ENCODE data around the gene RBM42. TPM values are rescaled to one million over a fixed set of nuclear protein-coding genes. Genes with fewer than 3 reads are reported as not detected.

RBM42 gene
- total RNA-seq, 1 donor from 2014 or later = 70.6 TPM

DNA sequence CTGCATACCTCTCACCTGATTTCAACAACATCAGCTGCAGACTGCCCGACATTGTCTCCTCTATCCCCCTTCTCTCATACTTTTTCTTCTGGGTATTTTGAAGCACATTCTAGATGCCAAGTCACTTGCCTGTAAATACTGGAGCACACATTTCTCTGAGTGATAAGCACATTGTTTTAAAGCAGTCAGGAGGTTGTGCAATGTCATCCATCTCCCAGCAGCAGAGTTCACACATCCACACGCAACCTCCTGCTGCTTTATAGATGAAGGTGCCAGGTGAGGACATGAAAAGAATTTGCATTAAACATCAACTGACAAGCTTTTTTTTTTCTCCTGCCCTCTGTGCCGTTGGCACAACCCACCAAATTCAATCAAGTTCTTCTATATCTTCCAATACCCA is 43.0 kb downstream of the RBM42 start:
- Mint-ChIP-seq H3K36me3 (no peaks in the 10 kb centered on the region), H3K4me1 (peaks cover 5% of the 10 kb centered on the region), H3K27me3 (ENCODE audit: low read depth) (peaks cover 62% of the 10 kb centered on the region), H3K4me3 (no peak overlapping the region), H3K27ac (no peak overlapping the region), H3K9me3 (no peaks in the 10 kb centered on the region)
- no peak for DNase-seq (ENCODE audit: low spot score in 2 of 2, unreplicated experiment in 2 of 2)
- TF ChIP-seq, protein P1, sequence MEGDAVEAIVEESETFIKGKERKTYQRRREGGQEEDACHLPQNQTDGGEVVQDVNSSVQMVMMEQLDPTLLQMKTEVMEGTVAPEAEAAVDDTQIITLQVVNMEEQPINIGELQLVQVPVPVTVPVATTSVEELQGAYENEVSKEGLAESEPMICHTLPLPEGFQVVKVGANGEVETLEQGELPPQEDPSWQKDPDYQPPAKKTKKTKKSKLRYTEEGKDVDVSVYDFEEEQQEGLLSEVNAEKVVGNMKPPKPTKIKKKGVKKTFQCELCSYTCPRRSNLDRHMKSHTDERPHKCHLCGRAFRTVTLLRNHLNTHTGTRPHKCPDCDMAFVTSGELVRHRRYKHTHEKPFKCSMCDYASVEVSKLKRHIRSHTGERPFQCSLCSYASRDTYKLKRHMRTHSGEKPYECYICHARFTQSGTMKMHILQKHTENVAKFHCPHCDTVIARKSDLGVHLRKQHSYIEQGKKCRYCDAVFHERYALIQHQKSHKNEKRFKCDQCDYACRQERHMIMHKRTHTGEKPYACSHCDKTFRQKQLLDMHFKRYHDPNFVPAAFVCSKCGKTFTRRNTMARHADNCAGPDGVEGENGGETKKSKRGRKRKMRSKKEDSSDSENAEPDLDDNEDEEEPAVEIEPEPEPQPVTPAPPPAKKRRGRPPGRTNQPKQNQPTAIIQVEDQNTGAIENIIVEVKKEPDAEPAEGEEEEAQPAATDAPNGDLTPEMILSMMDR (IDR thresholded peaks at IDR 0.05; ENCODE audit: unreplicated experiment) = no peak

GRCh38 chr19:35673121-35673804 is 44.4 kb downstream of the RBM42 start:
- peaks cover 3% of the 10 kb centered on the region for H3K4me1 Mint-ChIP-seq
- H3K36me3 Mint-ChIP-seq = no peaks in the 10 kb centered on the region
- TF ChIP-seq, protein P1 (IDR thresholded peaks at IDR 0.05; ENCODE audit: unreplicated experiment) = no peak
- DNase-seq (ENCODE audit: low spot score in 2 of 2, unreplicated experiment in 2 of 2) = peak in 1 of 2 experiments; percentile 49
- H3K4me3 Mint-ChIP-seq = peak overlapping the region; percentile 68
- H3K27me3 Mint-ChIP-seq (ENCODE audit: low read depth) = peaks cover 65% of the 10 kb centered on the region
- no peak overlapping the region for H3K27ac Mint-ChIP-seq
- H3K9me3 Mint-ChIP-seq = no peaks in the 10 kb centered on the region

DNA sequence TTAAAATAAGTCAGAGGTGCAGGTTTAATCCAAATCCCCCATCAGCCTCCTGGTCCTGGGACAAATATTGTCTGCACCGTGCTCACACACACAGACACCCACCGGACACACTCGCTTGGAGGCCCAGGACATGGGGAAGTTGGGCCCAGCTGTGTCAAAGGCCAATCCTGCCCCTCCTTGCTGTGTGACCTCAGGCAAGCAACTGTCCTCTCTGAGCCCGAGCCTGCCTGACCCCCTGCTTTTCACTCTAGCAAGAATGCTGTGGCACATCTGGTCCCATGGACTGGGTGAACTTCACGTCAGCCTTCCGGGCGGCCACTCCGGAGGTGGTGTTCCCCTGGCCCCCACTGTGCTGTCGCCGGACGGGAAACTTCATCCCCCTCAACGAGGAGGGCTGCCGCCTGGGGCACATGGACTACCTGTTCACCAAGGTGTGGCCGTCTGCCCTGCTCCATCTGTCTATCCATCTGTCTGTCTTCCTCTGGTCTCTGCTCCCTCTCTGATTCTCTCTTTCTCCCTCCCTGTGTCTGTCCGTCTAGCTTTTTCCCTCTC is 46.8 kb downstream of the RBM42 start:
- Mint-ChIP-seq H3K27ac (no peak overlapping the region), H3K4me3 (no peak overlapping the region), H3K27me3 (ENCODE audit: low read depth) (peaks cover 48% of the 10 kb centered on the region), H3K9me3 (no peaks in the 10 kb centered on the region), H3K36me3 (no peaks in the 10 kb centered on the region), H3K4me1 (peaks cover 3% of the 10 kb centered on the region)
- DNase-seq (ENCODE audit: low spot score in 2 of 2, unreplicated experiment in 2 of 2) = no peak
- TF ChIP-seq, protein P1 (IDR thresholded peaks at IDR 0.05; ENCODE audit: unreplicated experiment) = no peak

Other genes starting within 250 kb of the RBM42 start
- gene FFAR2, start 180.8 kb upstream of the RBM42 start, total RNA-seq = not detected in 3 replicates
- 1.9 to 3.3 TPM (median 2.5 TPM) in 3 replicates for gene KRTDAP, start 138.6 kb upstream of the RBM42 start, total RNA-seq
- gene DMKN, start 115.4 kb upstream of the RBM42 start, total RNA-seq = 161 to 172 TPM (median 171 TPM) in 3 replicates
- gene SBSN, start 100.7 kb upstream of the RBM42 start, total RNA-seq = 0.32 to 0.49 TPM (median 0.47 TPM) in 3 replicates
- gene GAPDHS, start 95.6 kb upstream of the RBM42 start, total RNA-seq = not detected in 3 replicates
- gene TMEM147, start 83.4 kb upstream of the RBM42 start, total RNA-seq = 82.2 to 82.7 TPM (median 82.3 TPM) in 3 replicates
- 0.11 to 0.22 TPM (median 0.16 TPM) in 3 replicates for gene ATP4A, start 65.4 kb upstream of the RBM42 start, total RNA-seq
- gene PMIS2, start 42.9 kb upstream of the RBM42 start, total RNA-seq = not detected in 3 replicates
- gene HAUS5, start 16.3 kb upstream of the RBM42 start, total RNA-seq = 28.7 to 33.8 TPM (median 29.0 TPM) in 3 replicates
- gene ETV2, start 12.7 kb downstream of the RBM42 start, total RNA-seq = 1.4 to 2.1 TPM (median 1.5 TPM) in 3 replicates
- 273 to 293 TPM (median 284 TPM) in 3 replicates for gene COX6B1, start 19.3 kb downstream of the RBM42 start, total RNA-seq
- gene UPK1A, start 37.5 kb downstream of the RBM42 start, total RNA-seq = 1.8 to 2.3 TPM (median 2.0 TPM) in 3 replicates
- not detected in 3 replicates for gene ZBTB32, start 75.5 kb downstream of the RBM42 start, total RNA-seq
- 60.6 to 62.7 TPM (median 61.8 TPM) in 3 replicates for gene KMT2B, start 89.0 kb downstream of the RBM42 start, total RNA-seq
- gene IGFLR1, start 113.4 kb downstream of the RBM42 start, total RNA-seq = 2.7 to 3.2 TPM (median 2.8 TPM) in 3 replicates
- gene U2AF1L4, start 116.4 kb downstream of the RBM42 start, total RNA-seq = 39.4 to 42.5 TPM (median 42.4 TPM) in 3 replicates
- 45.2 to 54.9 TPM (median 45.7 TPM) in 3 replicates for gene PSENEN, start 116.6 kb downstream of the RBM42 start, total RNA-seq
- gene LIN37, start 119.5 kb downstream of the RBM42 start, total RNA-seq = 11.8 to 12.9 TPM (median 12.0 TPM) in 3 replicates
- 18.8 to 21.7 TPM (median 20.3 TPM) in 3 replicates for gene HSPB6, start 128.0 kb downstream of the RBM42 start, total RNA-seq
- gene PROSER3, start 129.1 kb downstream of the RBM42 start, total RNA-seq = 45.1 to 50.5 TPM (median 46.6 TPM) in 3 replicates
- gene ARHGAP33, start 146.5 kb downstream of the RBM42 start, total RNA-seq = 74.0 to 79.9 TPM (median 75.4 TPM) in 3 replicates
- not detected in 3 replicates for gene PRODH2, start 183.8 kb downstream of the RBM42 start, total RNA-seq
- 0.23 to 0.72 TPM (median 0.51 TPM) in 3 replicates for gene NPHS1, start 223.5 kb downstream of the RBM42 start, total RNA-seq
- 1.4 TPM in 3 replicates for gene KIRREL2, start 227.9 kb downstream of the RBM42 start, total RNA-seq
- 137 to 151 TPM (median 146 TPM) in 3 replicates for gene APLP1, start 239.5 kb downstream of the RBM42 start, total RNA-seq